Activated effector memory CD4-positive, alpha-beta T cell treated with anti-CD3 and anti-CD28 coated beads, Interleukin-2, amount 50 U/mL, for 16 hours (primary cell): ENCODE data around the gene KIF1B.
"Not testable (repeated sequence)": the region's sequence is repeated elsewhere in the genome, so short reads cannot be mapped to it uniquely, and the experiment has no call there.

Experiments
- DNase-seq: peaks from one replicate; pipeline ENCODE4 v3.0.0-alpha.2; 2020

Gene KIF1B

GRCh38 chr1:10328180-10328963 lies 118.0 kb downstream of the KIF1B start:
- no peak for DNase-seq

- no peak for DNase-seq
Observed at GRCh38 chr1:10337436-10337835, 127.1 kb downstream of the KIF1B start.

GRCh38 chr1:10338047-10338446 lies 127.7 kb downstream of the KIF1B start:
- DNase-seq: peak; percentile 67

GRCh38 chr1:10338611-10339010 lies 128.2 kb downstream of the KIF1B start:
- DNase-seq: no peak

- DNase-seq: no peak
Observed at GRCh38 chr1:10339036-10339567, 128.7 kb downstream of the KIF1B start.

- no peak for DNase-seq
Observed at GRCh38 chr1:10339815-10340214, 129.4 kb downstream of the KIF1B start.

- DNase-seq: no peak
Observed at GRCh38 chr1:10340930-10341590, 130.7 kb downstream of the KIF1B start.

GRCh38 chr1:10347109-10347508 lies 136.7 kb downstream of the KIF1B start:
- no peak for DNase-seq

GRCh38 chr1:10353282-10353681 lies 142.9 kb downstream of the KIF1B start:
- DNase-seq: no peak

GRCh38 chr1:10353693-10354092 lies 143.3 kb downstream of the KIF1B start:
- no peak for DNase-seq

GRCh38 chr1:10360045-10360444 lies 149.7 kb downstream of the KIF1B start:
- no peak for DNase-seq

GRCh38 chr1:10361515-10361914 lies 151.1 kb downstream of the KIF1B start:
- DNase-seq: no peak

GRCh38 chr1:10368194-10368593 lies 157.8 kb downstream of the KIF1B start:
- DNase-seq: no peak

GRCh38 chr1:10374442-10374860 lies 164.1 kb downstream of the KIF1B start:
- no peak for DNase-seq

- DNase-seq: not testable (repeated sequence)
Observed at GRCh38 chr1:10377365-10378029, 167.1 kb downstream of the KIF1B start.

GRCh38 chr1:10378081-10378841 lies 167.9 kb downstream of the KIF1B start:
- DNase-seq: no peak

GRCh38 chr1:10379101-10379620 lies 168.8 kb downstream of the KIF1B start:
- DNase-seq: no peak

GRCh38 chr1:10379676-10380075 lies 169.3 kb downstream of the KIF1B start:
- no peak for DNase-seq

GRCh38 chr1:10380594-10381275 lies 170.4 kb downstream of the KIF1B start:
- DNase-seq: no peak

GRCh38 chr1:10383630-10384029 lies 173.3 kb downstream of the KIF1B start:
- DNase-seq: no peak

GRCh38 chr1:10384219-10384618 lies 173.8 kb downstream of the KIF1B start:
- no peak for DNase-seq
